Stimulated activated naive CD4-positive, alpha-beta T cell (primary cell): ENCODE measurements around the gene UBN1.

Experiments
- DNase-seq, 6 experiments: peaks; one replicate each; lab custom pipeline; 2025; lab: John Stamatoyannopoulos, UW

UBN1 gene

GRCh38 chr16:4814542-4815173 lies 32.6 kb upstream of the UBN1 start:
- DNase-seq = no peak

DNA sequence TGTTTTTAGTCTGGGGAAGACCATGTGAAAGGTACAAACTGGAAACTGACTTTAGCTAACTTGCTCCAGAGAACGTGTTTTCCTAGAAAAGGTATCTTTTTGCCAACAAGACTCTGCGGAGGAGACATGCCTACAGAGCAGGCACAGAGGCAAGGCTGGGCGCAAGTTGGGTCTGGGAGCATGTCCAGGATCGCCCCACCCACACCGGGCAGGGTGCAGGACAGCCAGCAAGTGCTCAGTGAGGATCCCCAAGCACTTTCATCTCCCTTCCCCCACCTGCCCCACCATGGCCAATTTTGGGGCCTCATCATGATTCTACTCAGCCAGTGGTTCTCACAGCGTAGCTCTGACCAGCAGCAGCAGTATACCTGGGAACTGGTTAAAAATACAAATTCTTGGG lies 26.6 kb upstream of the UBN1 start:
- no peak for DNase-seq

DNA sequence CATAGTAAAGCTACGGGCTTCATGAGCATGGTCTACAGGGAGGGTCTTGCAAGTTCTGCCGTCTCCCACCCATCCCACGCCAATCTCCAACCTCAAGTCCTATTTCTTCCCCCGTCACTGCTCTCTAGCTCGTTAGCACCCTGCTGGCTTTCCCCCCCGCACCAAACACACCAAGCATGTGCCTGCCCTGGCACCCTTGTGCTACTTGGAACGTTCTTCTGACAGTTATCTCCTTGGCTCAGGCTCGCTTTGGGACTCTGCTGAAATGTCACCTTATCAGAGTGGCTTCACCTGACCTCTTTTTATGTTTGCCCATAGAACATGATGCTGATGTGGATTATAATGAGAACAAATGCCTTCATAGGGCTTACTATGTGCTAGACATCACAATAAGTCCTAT lies 22.1 kb upstream of the UBN1 start:
- no peak for DNase-seq

- DNase-seq = no peak
Measured at GRCh38 chr16:4826526-4826925, 20.8 kb upstream of the UBN1 start.

- DNase-seq = no peak
Measured at GRCh38 chr16:4826980-4827379, 20.3 kb upstream of the UBN1 start.

- no peak for DNase-seq
Measured at GRCh38 chr16:4828567-4829321, 18.5 kb upstream of the UBN1 start.

GRCh38 chr16:4830408-4830807 lies 16.9 kb upstream of the UBN1 start:
- DNase-seq = no peak

- DNase-seq = no peak
Measured at GRCh38 chr16:4831616-4832015, 15.7 kb upstream of the UBN1 start.

DNA sequence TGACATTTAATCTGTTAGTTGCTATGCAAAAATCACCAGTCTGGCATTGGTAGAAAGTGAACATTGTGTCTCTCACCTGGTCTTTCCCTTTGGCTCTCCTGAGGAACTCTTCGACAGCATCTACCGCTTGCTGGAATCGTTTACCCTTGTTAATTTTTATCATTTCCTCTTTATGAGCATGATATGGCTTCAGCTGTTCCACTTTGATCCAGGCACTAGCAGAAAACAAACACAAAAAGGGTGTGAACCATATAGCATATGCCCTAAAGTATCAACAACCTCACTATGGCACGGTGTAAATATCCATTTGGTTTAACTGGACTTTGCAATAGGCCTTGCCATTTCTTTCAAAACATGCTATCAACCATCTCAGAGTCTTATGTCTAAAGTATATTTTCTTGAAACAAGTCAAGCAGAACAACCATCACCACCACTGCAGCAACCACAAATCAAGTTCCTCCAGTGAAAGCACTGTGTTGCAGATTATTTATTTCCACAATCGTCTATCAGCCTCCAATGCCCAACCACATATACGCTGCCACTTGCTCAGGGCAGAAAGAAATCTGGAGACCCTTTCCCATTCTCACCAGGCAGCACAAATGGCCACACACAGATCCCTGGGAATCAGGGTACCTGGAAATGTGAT lies 14.5 kb upstream of the UBN1 start:
- no peak for DNase-seq

- DNase-seq = no peak
Measured at GRCh38 chr16:4833584-4833983, 13.7 kb upstream of the UBN1 start.

- no peak for DNase-seq
Measured at GRCh38 chr16:4836727-4837126, 10.6 kb upstream of the UBN1 start.

DNA sequence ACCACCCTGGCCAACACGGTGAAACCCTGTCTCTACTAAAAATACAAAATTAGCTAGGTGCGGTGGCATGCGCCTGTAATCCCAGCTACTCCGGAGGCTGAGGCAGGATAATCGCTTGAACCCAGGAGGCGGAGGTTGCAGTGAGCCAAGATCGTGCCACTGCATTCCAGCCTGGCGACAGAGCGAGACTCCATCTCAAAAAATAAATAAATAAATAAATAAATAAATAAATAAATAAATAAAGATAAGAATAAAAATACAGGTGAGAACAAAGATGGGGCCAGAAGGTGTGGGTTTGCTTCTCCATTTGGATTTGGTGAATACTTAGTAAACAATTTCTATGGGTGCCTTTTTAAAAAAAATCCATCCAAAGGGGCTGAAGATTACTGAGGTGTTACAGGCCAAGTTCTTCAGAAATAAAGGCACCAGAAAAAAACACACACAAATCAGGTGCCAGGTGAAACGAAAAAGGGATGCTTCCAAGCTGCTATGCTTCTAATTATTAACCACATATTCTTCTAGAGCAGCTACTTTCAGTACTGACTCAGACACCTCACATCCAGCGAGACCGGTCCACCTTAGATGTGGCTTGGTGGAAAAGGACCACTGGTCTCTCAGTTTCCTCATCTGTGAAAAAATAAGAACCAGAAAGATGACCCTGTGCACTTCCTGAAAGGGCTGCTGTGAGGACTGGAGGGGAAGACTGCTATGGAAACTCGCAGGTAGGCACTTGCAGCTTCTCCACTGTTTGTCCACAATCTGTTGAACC lies 9.4 kb upstream of the UBN1 start:
- DNase-seq = no peak

DNA sequence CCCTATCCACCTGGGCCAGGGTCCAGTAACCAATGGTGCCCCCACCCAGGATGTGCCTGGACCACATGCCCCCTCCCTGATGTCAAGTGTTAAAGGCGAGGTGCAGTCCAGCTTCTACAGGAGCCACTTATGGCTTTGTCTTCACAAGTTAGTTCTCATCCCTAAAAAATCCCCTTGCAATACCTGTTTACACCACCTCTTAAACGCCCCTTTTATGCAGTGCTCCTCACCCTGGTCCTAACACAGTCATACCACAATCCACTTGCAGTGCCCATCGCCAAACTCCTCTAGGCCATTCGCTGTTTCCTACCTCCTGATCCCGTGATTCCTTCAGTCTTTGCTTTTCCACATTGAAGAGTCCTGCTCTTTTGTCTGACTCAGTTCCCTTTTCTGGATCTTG lies 7.3 kb upstream of the UBN1 start:
- no peak for DNase-seq

- no peak for DNase-seq
Measured at GRCh38 chr16:4840984-4841383, 6.3 kb upstream of the UBN1 start.

DNA sequence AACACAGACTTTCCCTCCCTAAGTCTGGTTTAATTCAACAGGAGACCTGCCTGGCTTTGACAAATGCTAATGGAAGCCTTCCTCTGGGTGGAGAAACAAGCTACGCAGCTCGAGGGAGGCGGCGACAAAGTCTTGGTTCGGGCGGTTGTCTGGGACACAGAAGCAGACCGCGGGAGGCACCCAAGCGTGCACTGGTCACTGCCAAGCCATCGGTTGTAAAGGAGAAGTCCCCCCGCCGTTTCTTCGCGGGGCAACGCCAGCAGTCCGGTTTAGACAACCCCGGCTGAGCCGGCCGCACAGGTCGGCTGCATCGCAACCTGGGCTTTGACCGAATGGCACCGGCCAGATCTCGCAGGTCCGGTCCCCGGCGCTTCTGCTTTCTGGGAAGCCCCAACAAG lies 779 bp upstream of the UBN1 start:
- DNase-seq = peak in 2 of 6 experiments; percentile 14 to 15

DNA sequence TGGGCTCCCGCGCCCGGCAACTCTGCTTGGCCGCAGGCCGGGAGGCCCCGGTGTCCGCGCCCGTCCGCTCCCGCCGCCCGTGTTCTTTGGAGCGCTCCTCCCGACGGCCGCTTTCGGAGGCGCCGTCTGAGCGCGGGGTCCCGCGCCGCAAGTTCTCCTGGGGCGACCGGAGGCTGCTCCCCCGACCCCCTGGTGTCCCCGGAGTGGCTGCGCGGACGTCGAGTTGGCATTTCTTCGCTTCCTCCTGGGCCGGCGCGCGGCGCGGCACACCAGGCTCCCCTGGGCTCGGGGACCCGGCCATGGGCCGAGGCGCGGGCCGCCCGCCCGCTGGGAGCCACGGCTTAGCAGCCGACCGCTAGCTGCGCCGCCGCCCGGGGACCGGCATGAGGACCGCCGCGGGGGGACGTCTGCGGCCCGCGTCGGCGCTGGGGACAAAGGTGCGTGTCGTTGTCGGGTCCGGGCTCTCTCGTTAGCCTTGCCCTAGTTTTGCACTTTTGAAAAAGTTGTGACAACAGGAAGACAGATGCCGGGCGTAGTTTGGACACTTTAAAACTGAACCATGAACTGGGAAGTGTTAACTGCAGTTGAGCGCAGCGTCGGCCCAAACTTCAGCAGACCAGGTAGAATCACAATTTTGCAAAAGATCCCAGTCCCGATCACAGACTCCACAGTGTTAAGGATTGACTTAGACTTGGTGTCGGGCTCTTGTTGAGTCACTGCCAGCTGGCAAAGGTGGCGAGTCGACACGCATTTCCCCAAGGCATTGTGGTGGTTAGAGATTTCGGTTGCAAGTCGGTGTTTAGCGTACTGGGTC lies 700 bp downstream of the UBN1 start:
- peak in 4 of 6 experiments; percentile 35 to 70 (median 44) for DNase-seq

DNA sequence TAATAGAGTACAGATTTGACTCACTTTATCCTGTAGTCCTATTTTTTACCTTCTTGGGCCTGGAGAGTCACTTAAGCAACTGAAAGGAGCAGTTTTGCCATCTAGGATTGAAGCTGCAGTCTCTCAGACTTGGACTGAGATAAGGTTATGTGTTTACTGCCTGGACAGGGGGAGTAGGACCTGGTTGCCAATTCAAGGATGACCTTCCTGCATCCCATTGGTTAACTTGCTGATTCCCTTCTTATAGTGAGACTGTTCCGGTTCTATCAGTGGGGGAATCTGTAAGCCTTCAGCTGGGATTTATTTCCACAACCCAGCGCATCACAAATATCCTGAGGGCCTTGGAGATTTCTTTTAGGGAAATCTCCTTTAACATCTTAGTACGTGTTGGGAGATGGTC lies 2.9 kb downstream of the UBN1 start:
- DNase-seq = no peak

DNA sequence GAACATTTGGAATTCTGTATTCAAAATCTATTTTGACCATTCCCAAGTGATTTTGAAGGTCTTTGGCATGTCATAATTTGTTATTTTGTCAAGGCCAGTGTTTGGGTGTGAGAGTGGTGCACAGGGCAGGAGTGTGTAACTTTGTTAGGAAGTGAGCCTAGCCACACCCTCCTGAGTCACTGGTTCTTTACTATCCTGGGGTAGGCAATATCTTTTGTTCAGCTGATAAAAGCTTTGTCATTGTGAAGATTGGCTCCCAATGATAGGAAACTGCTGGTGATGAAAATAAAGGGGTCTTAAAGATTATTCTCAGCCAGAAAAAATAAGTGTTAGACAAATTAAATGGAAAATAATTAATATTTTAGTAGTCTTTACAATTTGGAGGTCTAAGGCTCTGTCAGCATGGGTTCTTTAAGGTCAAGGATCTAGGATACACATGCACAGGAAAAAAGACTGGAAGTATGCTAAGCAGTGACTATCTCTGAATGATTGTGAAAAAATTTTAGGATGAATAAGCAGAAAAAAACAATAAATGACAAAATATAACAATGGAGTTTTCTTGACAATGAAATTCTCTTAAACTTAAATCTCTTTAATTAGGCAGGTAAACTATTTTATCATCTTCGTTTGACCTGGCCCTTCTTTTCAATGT lies 5.1 kb downstream of the UBN1 start:
- no peak for DNase-seq

GRCh38 chr16:4855371-4855770 lies 8.1 kb downstream of the UBN1 start:
- DNase-seq = no peak

- no peak for DNase-seq
Measured at GRCh38 chr16:4855804-4856203, 8.5 kb downstream of the UBN1 start.

DNA sequence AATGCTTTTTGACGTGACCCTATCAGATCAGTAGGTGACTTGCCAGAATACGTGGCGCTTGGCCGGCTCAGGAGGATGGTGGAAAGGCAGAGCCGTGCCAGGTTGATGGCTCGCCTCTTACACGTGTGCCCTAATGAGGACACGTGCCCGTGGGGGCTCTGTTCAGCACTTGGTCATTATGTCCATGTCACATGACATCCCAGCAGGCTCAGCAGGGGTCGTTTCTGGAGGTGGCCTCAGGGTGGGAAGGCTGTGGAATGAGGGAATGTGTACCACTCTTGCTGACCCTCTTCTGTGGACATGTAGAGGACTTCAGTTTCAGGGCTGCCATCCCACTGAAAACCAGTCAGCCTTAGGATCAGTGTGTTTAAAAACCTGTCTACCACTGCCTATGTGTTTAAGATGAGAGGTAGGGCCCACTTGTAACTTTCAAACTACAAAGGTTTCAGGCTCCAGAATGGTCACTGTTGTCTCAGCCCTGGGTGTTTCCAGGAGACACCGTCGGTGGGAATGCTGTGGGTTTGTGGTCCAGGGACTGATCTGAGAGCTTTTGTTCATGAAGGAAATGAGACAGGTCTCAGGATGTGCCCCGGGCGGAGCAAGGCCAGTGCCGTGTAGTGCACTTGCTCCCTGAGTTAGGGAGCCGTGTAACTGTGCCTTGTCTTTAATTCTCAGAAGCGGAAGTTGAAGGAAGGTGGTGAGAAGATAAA lies 12.1 kb downstream of the UBN1 start:
- DNase-seq = no peak
